CD4-positive, alpha-beta T cell treated with Interleukin-4 for 1 hour (primary cell): ENCODE results near the gene CPNE7.

Source experiments
- DNase-seq, 2 donors: peaks; one replicate each; pipeline ENCODE4 v3.0.0-alpha.2; 2020 to 2022

Gene CPNE7

DNA sequence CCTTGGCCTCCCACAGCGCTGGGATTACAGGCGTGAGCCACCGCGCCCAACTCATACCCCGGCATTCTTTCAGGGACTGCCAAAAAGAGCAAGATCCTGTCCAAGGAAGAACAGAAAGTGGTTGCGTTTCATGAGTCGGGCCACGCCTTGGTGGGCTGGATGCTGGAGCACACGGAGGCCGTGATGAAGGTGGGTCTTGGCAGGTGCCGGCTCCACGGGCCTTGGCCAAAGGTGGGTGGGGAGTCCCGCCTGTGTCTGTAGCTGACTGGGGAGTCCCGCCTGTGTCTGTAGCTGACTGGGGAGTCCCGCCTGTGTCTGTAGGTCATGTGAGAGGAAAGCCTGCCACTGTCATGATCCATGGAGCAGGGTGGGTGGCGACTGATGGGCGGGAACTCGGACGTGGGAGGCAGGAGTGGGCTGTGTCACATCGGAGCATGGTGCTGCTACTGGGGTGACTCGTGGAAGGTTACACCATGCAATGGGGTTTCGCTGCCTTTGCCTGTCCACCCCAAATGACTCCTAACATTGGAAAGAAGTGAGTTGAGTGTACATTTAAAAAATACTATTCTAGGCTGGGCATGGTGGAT is 25.0 kb upstream of the CPNE7 start:
- no peak for DNase-seq

DNA sequence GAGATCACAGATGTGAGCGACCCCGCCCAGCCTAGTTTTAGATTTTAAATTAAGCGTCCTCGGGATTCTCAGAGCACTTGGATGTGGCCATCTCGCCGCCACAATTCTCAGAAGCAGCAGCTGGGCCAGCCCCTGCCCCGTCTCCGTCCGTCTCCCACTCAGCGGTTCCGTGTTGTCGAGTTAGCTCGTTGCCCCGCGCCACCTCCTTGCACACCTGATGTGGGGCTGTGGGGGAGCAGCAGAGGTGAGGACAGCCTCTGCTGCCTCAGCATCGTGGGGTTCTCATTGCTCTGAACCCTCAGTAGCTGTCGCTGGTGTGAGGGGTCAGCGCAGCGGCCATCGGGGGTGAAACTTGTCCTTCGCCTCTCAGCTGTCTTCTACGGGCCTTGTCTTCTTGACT is 23.2 kb upstream of the CPNE7 start:
- DNase-seq = no peak

DNA sequence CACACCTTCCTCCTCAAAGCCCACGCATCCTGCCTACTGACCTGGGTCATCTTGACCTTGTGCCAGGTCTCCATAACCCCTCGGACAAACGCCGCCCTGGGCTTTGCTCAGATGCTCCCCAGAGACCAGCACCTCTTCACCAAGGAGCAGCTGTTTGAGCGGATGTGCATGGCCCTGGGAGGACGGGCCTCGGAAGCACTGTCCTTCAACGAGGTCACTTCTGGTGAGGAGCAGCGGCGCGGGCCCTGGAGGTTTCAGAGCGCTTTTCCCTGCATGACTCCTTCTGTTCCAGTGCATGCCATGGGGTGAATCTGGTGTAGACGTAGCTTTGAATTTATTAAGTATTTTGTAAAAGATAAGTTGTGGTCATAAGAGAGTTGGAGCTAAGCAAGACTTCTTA is 22.6 kb upstream of the CPNE7 start:
- DNase-seq = no peak

DNA sequence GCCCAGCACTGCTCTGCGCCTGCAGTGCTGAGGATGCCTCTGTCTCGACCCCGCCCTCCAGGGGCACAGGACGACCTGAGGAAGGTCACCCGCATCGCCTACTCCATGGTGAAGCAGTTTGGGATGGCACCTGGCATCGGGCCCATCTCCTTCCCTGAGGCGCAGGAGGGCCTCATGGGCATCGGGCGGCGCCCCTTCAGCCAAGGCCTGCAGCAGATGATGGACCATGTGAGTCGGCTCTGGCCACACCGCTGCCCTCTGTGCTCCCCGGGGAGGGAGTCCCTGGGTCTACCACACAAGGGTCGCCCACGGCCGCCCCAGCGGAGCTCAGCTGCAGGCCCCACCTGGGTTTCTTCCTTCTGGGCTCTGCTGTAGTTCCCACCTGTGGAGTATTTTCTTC is 21.8 kb upstream of the CPNE7 start:
- DNase-seq = no peak

DNA sequence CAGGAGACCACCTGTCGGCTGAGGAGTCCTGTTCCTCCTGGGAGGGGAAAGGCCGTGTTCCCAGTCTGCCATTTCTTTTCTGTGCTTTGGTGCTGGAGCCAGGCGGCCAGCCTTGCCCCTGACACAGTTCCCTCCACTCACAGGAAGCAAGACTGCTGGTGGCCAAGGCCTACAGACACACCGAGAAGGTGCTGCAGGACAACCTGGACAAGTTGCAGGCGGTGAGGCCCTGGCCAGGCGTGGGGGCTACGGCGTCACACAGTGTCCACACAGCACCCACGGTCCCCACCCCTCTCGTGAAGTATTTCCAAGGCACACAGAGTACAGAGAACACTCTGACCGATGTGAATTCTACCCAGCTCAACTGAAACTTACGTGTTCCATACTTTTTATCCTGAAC is 21.2 kb upstream of the CPNE7 start:
- no peak for DNase-seq

DNA sequence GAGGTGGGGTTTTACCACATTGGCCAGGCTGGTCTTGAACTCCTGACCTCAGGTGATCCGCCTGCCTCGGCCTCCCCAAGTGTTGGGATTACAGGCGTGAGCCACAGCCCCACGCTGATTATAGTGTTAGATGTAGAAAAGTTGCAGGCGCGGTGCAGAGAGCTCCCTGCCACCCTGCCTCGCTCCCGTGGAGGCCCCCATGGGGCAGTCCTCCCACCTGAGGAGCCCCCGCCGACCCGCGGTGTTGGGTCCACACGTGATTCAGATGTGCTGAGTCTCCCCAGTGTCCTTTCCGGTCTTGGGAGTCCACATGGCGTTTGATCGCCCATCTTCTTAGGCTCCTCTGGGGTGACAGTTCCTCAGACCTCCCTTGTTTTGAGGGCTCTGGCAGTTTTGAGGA is 20.3 kb upstream of the CPNE7 start:
- DNase-seq = no peak

DNA sequence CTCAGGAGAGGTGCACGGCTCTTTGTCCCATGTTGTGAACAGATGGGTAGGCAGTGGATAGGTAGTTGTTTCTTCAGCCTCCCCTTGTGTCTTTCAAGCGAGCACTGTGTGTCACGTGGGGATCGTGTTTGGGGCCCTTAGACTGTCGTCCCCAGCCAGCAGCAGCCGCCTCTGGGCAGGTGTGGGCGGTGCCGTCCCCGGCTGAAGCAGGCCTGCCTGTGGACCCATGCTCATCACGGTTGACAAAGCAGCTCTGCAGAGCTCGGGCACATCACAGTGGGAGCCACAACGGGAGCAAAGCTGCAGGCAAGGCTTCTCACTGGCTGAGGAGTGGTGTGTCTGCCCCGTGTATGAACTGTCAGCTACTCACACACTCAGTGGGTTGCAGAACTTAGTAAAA is 19.8 kb upstream of the CPNE7 start:
- no peak for DNase-seq

DNA sequence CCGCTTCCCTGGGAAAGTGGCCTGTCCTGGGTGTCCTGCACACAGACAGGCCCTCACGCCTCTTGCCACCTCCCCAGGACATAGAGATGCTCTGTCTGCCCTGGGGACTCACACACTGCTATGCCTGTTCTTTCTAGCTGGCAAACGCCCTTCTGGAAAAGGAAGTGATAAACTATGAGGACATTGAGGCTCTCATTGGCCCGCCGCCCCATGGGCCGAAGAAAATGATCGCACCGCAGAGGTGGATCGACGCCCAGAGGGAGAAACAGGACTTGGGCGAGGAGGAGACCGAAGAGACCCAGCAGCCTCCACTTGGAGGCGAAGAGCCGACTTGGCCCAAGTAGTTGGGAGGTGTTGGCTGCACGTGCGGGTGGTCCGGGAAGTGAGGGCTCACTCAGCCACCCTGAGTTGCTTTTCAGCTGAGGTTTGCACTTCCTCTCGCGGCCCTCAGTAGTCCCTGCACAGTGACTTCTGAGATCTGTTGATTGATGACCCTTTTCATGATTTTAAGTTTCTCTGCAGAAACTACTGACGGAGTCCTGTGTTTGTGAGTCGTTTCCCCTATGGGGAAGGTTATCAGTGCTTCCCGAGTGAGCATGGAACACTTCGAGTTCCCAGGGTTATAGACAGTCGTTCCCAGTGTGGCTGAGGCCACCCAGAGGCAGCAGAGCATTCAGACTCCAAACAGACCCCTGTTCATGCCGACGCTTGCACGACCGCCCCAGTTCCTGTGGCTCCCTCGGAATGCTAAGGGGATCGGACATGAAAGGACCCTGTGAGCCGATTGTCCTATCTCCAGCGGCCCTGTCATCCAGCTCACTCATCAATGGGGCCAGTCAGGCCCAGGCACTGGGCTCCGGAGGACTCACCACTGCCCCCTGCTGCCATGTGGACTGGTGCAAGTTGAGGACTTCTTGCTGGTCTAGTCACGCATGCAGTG is 18.5 kb upstream of the CPNE7 start:
- DNase-seq = peak; percentile 79 to 82

DNA sequence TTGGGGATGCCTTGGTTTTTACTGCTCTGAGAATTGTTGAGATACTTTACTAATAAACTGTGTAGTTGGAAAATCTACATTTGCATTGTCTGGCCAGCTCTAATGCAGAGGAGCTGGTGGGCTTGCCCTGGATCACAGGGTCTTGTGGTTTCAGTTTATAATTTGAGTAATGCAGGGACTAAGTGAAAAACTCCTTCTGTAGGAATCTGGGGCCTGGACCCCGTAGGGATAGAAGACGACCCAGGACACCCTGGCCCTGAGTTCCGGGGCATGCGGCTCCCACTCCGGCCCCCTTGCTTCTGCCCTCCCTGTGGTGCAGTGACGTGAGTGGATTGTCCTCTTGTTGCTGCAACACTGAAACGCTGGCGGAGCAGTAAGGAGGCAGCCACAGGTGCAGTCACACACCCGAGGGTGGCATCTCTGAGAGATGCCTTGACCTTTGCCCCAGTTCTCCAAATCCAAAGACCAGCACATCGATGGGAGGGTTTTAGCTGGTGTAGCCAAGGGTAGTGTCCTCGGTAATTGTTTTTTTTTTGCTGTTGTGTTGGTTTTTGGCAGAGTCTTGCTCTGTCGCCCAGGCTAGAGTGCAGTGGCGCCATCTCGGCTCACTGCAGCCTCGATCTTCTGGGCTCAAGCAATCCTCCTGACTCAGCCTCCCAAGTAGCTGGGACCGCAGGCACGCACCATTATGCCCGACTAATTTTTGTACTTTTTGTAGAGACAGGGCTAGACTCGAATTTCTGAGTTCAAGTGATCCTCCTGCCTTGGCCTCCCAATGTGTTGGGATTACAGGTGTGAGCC is 17.7 kb upstream of the CPNE7 start:
- no peak for DNase-seq

DNA sequence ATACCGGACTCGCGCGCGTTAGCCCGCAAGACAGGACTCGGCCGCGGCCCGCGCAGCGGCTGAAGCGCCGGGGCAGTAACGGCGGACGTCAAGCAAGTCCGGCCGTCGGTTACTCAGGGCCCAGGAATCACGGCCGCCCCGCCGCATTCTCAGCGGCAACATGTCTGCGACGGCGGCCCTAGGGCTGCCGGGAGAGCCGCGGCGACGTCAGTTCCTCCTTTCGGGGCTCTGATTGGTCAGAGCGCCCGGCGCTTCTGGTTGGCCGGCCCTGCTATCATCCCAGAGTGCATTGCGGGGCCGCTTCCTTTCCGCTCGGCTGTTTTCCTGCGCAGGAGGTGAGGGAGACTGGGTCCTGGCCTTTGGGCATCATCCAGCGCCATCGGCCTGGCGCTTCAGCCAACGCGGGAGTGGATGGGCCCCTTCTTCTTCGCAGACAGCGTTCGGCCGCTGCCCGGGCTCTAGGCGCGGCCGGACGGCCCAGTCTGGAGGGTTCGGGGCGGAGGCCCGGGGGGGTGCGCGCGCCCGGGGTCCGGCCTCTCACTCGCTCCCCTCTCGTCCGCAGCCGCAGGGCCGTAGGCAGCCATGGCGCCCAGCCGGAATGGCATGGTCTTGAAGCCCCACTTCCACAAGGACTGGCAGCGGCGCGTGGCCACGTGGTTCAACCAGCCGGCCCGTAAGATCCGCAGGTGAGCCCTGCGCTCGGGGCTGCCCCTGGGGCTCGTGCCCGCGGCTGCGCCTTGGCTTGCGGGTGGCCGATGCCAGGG is 15.0 kb upstream of the CPNE7 start, which contains the start of gene RPL13:
TSS of gene RPL13 (plus strand) at position 305 of the 764 bp plus-strand sequence. CDS start at position 583, 278 bp downstream.
- peak; percentile 95 for DNase-seq

DNA sequence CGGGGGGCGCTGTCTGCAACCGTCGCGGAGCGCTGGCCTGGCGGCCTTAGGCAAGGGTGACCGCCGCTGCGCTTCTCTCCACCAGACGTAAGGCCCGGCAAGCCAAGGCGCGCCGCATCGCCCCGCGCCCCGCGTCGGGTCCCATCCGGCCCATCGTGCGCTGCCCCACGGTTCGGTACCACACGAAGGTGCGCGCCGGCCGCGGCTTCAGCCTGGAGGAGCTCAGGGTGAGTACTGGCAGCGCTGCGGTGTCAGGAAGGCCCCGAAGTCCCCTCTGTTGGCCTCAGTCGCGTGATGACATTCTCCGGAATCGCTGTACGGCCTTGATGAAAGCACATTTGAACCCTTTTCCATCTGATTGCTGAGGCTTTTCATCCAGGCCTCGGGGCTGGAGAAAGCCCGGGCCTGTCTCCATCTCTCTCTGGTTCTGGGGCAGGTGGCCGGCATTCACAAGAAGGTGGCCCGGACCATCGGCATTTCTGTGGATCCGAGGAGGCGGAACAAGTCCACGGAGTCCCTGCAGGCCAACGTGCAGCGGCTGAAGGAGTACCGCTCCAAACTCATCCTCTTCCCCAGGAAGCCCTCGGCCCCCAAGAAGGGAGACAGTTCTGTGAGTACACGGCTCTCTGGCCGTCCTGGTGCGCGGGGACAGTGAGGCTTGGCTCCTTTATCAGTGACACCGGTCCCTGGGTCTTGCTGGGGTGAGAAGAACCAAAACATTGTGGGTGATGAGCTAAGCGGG is 14.2 kb upstream of the CPNE7 start:
- peak in 1 of 2 donors; percentile 36 for DNase-seq

DNA sequence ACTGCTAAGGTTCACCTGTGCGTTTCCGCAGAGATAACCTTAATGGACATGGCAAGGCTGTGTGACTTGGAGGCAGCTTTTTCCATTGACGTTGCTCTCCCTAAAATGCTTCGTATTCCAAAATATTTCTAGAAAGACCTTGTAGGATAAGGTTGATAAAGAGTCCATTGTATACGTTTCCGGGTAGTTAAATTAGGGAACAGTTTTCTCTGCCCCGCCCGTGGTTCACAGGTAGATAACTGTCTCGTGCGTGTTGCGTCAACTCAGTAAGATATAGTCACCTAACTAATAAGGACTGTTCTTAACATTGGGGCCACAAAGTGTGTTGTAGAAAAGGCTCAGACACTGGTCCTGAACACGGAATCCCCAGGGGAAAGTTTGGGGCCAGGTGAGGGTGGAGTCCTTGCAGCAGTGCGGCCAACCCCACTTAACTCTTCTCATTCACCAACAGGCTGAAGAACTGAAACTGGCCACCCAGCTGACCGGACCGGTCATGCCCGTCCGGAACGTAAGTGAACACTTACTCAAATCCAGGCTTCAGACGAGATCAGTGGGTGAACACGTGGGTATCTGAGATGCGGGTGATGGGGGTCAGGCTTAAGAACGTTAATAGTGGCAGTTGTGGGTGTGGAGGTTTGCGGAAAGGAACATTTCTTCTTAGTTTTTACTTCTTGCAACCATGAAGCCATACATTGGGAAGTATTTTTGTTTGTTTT is 13.5 kb upstream of the CPNE7 start:
- no peak for DNase-seq

DNA sequence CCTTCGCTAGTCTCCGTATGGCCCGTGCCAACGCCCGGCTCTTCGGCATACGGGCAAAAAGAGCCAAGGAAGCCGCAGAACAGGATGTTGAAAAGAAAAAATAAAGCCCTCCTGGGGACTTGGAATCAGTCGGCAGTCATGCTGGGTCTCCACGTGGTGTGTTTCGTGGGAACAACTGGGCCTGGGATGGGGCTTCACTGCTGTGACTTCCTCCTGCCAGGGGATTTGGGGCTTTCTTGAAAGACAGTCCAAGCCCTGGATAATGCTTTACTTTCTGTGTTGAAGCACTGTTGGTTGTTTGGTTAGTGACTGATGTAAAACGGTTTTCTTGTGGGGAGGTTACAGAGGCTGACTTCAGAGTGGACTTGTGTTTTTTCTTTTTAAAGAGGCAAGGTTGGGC is 12.6 kb upstream of the CPNE7 start:
- no peak for DNase-seq

DNA sequence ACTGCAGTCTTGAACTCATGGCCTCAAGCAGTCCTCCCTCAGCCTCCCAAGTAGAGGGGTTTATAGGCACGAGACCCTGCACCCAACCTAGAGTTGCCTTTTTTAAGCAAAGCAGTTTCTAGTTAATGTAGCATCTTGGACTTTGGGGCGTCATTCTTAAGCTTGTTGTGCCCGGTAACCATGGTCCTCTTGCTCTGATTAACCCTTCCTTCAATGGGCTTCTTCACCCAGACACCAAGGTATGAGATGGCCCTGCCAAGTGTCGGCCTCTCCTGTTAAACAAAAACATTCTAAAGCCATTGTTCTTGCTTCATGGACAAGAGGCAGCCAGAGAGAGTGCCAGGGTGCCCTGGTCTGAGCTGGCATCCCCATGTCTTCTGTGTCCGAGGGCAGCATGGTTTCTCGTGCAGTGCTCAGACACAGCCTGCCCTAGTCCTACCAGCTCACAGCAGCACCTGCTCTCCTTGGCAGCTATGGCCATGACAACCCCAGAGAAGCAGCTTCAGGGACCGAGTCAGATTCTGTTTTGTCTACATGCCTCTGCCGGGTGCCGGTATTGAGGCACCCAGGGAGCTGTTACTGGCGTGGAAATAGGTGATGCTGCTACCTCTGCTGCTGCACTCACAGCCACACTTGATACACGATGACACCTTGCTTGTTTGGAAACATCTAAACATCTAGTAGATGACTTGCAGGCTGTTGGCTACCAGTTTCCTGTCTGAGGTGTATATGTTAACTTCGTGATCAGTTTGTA is 11.7 kb upstream of the CPNE7 start:
- no peak for DNase-seq

DNA sequence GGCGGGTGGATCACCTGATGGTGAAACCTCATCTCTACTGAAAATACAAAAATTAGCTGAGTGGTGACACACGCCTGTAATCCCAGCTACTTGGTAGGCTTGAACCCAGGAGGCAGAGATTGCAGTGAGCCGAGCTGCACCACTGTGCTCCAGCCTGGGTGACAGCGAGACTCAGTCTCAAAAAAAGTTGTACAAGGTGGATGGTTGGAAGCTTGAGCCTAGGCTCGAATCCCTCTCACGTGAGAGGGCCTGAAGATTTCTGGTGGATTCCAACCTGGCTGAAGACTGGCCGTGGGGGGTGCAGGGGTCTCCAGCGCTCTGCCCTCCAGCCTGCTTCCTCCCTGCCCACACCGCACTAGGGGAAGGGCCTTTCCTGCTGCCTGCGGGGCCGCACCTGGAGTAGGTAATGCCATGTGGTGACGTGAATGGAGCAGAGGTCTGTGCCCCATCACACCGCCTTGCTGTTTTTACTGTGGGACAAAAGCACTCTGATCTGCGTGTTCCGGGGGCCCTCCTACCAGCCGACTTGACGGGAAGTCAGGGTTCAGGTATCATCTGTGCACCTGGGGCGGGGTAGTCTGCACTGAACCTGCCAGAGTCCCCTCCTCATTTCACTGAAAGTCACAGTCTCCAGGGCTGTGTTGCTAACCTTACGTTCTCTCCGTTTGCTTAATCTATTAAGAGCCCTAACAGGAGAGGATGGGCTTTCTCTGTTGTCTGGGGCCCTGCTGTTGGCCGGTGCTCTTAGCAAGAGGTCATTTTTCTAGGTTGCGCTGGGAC is 10.9 kb upstream of the CPNE7 start:
- DNase-seq = no peak

DNA sequence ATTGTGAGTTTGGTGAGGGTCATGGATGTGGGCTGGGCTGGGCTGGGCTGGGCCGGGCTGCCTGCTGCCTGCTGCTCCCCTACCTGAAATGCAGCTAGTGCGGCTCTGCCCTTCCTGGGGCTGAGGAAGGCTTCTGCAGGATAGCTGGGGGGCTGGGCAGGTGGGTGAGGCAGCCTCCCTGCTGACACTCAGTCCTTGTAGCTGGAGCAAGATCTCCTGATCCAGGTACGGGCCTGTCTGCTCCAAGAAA is 10.4 kb upstream of the CPNE7 start:
- no peak for DNase-seq

DNA sequence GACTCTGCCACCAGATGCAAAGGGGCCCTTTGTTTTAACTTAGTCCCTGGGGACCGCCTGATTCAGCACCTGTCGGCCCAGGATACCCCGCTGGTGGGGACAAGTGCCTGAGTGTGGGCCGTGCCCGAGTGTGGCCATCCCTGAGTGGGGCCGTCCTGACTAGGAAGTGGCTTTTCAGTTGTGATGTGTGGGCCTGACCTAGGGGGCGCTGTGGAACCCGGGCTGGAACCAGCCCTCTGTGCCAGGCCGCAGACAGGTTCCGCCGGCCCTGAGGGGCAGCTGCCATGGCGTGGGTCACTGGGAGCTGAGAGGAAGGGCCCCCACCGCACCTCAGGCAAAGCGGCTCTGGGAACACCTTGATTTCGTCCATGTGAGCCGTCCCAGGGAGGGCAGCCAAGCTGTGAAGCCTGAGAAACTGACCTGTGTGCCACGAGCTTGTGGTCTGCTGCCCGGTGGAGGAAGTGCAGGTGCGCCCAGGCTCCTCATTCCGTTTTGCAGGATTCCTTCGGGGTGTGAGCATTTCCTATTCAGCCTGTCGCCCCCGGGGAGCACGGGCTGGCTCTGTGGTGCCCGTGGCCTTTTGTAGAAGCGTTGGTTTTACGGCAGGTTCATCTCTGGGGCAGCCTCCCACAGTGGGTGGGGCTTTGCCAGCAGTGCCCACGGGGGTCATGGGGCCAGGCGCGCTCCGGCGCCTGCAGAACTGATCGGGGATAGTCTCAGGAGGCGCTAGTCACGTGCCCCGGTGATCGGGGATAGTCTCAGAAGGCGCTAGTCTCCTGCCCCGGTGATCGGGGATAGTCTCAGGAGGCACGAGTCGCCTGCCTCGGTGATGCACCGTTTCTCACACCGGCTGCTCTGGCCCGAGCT is 9.8 kb upstream of the CPNE7 start:
- DNase-seq = peak; percentile 28 to 49

DNA sequence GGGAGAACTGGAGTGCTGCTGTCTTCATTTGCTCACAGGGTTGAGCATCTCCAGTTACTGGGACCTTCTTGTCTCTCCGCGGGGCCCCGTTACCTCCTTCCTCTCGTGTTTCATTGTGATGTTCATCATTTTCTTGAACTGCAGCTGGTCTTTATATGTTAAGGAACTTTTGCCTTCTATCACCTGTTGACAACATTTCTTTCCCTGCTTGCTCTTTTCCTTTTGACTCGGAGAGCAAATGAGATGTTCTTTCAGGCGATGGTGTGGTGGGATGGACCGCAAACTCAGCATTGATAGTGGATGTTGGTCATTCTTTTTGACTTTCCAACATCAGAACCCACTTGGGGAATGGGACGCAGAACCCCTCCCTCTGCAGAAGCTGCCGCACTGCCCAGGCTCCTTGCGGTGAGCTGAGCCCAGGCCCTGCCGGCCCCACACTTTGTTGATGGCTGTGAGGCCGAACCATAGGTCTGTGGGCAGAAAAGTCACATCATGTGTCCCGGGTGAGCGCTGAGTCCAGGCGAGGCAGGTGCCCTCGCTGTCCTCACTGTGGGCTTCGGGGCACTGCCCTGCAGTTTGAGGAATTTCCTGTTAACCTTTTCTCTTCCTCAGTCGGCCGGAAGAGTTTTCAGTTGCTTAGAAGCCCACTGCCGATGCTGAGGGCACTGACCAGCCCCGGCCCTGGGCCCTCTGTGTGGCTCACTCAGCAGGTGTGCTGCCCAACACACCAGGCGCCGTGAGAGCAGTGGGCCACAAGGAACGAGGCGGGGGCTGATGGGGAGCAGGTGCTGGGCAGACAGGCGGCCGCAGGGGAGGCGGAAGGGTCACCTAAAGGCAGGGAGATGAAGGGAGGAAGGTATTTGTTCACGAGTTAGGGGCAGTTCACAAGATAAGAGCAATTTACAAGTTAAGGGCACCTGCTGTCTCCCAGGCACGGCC is 7.6 kb upstream of the CPNE7 start:
- DNase-seq = no peak
